ENCODE measurements around the gene GRAP. TPM values are rescaled to one million over a fixed set of nuclear protein-coding genes. Genes with fewer than 3 reads are reported as not detected.
"Not testable (repeated sequence)": the region's sequence is repeated elsewhere in the genome, so short reads cannot be mapped to it uniquely, and the experiment has no call there.

The GRAP gene
- polyA plus RNA-seq (2011; rRNA removed) (0.05 and 0.06 TPM in 2 replicates), polyA minus RNA-seq (2011; rRNA and poly(A)+ RNA removed) (not detected in 2 replicates)

DNA sequence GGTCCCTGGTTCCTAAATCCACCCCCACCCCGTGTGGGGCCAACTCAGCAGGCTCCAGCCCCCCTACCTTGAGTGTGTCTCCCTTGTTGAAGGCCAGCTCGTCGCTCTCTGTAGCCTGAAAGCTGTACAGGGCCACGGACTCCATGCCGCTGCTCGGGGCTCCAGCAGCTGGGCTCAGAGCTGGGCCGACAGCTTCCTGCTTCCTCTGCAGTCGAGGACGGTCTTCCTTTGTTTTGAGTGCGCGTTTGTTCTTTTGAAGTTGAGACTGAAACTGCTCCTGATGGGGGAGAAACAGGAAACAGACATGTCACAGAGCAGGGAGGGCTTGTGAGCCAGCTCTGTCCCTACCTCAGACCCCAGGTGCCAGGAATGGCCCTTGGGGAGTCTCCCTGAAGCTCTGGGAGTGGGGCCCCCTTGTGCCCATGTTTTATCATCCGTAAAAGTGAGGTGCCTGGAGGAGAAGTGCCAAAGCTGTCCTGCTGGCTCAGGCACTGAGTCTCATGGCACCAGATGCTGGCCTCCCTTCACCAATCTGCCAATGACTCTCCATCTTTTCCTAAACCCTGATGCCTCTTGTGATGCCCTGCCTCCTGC lies at the start of gene GRAP:
TSS of gene GRAP (minus strand) at position 176 of the 594 bp plus-strand sequence. CDS start at position 145, 31 bp downstream.
- H3K27me3 ChIP-seq (ENCODE audit: control insufficient read depth, insufficient read depth, low read length); H3K4me3 ChIP-seq (ENCODE audit: low read depth, low read length); POLR2A ChIA-PET; DNase-seq (ENCODE audit: low read depth); CTCF ChIA-PET; H3K36me3 ChIP-seq (ENCODE audit: control insufficient read depth, insufficient read depth, low read length): not testable (repeated sequence)

DNA sequence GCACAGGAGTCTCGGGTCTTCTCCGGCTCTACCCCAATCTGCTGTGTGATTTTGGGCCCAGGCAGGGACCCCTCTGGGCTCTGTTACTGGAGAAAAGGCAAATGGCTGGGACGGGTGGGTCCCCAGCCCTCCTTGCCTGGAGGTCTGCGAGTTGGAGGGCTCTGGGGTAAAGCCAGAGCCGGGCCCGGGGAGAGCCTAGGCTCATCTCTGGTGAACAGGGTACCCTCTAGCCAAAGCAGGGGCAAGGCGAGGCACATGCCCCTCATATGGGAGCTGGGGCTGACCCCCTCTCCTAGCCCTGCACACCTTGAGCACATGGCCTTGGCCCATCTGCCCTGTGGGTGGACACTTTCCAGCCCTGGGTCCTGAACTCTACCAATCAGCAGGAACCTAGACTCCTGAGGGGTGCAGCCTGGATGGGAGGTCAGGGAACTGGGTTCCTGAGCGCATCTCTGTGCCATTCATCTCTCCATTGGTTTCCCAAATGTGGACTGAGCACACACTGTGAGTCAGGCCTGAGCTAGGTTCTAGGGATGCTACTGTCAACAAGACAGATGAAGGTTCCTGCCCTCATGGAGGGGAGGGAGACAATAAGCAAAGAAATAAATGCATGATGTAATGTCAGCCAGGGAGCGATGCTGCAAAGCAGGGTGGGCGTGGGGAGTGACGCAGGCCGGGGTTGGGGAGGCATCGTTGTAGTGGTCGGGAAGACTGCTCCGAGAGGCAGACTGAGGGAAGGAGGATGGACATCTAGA lies 47.1 kb upstream of the GRAP start:
- CTCF ChIA-PET; POLR2A ChIA-PET; DNase-seq (ENCODE audit: low read depth); H3K4me3 ChIP-seq (ENCODE audit: low read depth, low read length); H3K27me3 ChIP-seq (ENCODE audit: control insufficient read depth, insufficient read depth, low read length); H3K36me3 ChIP-seq (ENCODE audit: control insufficient read depth, insufficient read depth, low read length): not testable (repeated sequence)

DNA sequence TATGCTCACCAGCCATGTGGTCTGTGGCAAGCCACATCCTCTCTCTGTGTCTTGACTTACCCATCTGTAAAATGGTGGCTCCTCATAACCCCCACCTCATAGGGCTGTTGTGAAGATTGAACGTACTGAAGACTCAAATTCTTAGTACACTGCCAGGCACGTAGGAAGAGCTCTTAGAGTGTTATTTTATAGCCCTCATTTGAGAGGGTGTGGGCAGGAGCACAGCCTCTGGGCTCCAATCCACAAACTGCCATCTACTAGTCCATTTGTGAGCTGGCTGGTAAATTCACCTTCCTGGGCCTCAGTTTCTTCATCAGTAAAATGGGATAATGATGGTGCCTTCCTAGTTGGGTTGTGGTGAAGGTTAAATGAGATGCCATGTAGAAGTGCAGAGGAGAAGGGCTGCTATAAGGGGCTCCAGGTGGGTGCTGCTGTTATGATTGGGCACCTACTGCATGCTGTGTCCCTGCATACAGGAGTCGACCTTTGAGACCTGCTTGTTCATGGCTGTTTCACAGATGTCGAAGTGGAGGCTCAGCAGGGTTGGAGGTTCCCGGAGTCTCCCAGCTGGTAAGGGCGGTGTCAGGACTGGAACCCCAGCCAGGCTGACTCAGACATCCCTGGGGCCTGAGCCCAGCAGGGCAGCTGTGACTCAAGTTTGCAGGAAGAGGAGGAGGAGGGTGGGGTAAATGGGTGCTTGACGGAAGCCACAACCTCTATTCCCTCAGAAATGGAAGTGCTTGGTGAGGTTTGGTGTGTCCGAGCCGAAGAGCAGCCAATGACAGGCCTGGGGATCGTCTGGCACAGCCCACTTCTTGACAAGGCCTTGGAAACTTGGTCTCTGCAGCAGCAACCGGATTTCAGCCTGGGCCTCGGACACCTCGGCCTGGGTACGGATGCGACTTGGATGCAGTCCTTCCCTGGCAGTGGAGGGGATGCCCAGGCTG lies 46.3 kb upstream of the GRAP start:
- CTCF ChIA-PET; H3K27me3 ChIP-seq (ENCODE audit: control insufficient read depth, insufficient read depth, low read length); H3K4me3 ChIP-seq (ENCODE audit: low read depth, low read length); H3K36me3 ChIP-seq (ENCODE audit: control insufficient read depth, insufficient read depth, low read length); POLR2A ChIA-PET; DNase-seq (ENCODE audit: low read depth): not testable (repeated sequence)

DNA sequence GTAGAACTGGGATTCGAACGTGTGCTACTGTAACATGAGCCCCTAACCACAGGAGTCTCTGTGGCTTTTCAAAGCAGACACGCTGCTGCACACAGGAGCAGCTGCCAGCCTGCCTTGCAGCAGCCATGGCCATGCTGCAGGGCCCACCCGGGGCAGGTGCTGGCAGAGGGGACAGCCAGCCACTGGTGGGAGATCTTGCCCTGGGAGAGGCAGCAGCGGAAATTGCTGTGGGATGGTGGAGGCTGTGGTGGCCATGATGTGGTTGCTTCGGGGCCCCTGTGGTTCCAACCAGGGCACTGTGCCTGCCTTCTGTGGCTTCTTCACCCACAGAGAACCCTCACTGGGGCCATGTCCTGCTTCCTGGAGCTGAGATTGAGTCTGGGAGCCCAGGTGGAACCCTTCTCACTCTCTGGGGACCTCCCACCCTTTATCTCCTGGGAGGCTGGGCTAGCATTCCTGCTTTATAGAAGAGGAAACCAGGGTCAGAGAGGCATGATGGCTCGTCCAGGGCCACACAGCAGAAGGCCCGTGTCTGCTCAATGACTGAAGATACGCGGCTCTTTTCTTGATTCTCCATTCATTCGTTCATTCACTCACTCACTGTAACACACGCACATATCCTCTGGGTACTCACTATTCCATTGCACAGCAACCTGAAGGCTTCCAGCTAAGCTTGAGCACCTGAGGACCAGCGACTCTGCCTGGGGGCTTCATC lies 43.5 kb upstream of the GRAP start:
- H3K36me3 ChIP-seq (ENCODE audit: control insufficient read depth, insufficient read depth, low read length); H3K27me3 ChIP-seq (ENCODE audit: control insufficient read depth, insufficient read depth, low read length); H3K4me3 ChIP-seq (ENCODE audit: low read depth, low read length); CTCF ChIA-PET; POLR2A ChIA-PET; DNase-seq (ENCODE audit: low read depth): not testable (repeated sequence)

DNA sequence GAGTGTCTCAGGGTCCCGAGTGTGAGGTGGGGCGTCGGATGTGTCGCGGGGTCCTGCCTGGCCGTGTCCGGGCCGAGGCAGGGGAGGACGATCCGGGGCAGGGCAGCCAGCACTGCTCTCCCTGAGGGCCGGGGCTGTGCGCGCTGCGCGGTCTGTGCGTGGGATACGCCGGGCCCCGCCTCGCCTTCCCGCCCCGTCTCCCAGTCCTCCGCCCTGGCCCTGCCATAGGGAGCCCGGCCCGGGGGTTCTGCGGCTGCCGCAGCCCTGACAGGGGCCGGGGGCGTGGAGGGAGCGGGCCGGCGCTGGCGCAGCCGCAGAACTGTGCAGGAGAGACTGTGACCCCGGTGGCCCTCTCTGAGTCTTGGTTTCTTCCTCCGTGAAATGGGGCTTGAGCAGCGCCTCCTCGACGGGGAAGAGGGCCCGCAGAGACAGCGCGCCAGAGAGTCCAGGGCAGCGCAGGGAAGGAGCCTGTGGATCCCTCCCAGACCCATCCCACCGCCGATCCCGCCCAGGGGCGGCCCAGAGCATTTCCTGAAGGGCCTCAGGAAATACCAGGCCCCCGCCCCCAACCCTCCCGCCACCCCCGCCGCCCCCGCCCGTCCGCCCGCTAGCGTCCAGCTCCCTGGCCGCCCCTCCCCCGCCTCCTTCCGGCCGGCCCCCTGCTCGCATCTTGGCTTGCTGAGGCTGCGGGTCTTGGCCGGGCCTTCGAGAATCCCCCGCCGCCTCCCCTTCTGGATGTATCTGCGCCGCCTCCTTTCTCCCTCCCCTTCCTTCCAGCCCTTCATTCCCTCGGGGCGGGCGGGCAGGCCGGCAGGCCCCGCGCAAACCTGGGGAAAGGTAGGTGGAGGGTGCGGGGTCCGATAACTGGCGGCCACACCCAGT lies 42.3 kb upstream of the GRAP start:
- POLR2A ChIA-PET, result not testable (repeated sequence)

DNA sequence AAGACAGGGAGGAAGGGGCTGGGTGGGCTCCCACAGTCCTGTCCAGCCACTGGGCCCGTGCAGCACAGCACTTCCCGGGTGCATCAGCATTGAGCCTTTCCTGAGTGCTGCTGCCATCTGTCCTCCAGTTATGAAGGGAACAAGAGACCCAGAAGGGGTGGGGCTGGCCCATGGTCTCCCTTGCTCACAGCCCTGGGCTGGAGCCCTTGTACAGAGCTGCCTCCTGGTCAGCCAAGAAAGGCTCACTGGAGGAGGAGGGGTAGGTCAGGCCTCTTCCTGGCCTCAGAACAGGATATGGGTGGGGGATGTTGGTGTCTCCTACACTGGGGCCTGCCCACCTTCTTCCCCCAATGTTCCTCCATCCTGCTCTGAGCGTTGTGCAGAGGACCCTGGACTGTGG lies 30.6 kb upstream of the GRAP start:
- CTCF ChIA-PET; POLR2A ChIA-PET; H3K36me3 ChIP-seq (ENCODE audit: control insufficient read depth, insufficient read depth, low read length); DNase-seq (ENCODE audit: low read depth); H3K27me3 ChIP-seq (ENCODE audit: control insufficient read depth, insufficient read depth, low read length); H3K4me3 ChIP-seq (ENCODE audit: low read depth, low read length): not testable (repeated sequence)

More for the DNA sequence above, 42.3 kb upstream of the GRAP start:
- H3K27me3 ChIP-seq (ENCODE audit: control insufficient read depth, insufficient read depth, low read length); DNase-seq (ENCODE audit: low read depth); H3K4me3 ChIP-seq (ENCODE audit: low read depth, low read length); H3K36me3 ChIP-seq (ENCODE audit: control insufficient read depth, insufficient read depth, low read length); CTCF ChIA-PET: not testable (repeated sequence)

DNA sequence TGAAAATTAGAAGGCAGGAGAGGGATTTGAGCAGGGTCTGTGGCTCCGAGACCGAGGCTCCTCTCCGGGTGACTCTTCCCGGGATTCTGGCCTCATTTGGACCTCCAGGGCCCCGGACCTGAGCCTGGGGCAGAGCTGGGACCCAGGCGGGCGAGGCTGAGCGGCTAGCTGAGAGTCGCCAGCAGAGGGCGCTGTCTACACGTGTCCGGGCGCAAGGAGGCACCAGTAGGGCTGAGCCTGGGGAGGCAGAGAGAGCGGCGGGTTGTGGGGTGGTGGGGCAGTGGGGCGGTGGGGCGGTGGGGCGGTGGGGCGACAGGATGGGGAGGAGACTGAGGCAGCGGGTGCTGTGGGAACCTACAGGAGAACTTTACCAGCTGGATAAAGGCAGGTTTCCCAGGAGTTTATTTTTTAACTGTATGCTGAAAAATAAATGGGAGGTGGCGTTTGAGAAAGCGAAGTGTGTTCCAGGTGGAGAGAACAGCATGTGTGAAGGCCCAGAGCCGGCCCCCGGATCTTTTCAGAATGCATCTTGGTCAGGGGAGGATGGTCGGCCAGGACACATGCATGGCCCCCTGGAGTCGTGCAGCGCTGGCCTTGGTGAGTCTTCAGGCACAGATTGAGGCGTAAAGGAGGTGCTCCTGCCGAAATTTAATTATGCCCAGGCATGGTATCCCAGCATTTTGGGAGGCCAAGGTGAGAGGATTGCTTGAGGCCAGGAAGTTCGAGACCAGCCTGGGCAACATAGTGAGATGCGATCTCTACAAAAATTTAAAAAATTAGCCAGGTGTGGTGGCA lies 29.8 kb upstream of the GRAP start:
- CTCF ChIA-PET; H3K27me3 ChIP-seq (ENCODE audit: control insufficient read depth, insufficient read depth, low read length); H3K4me3 ChIP-seq (ENCODE audit: low read depth, low read length); POLR2A ChIA-PET; H3K36me3 ChIP-seq (ENCODE audit: control insufficient read depth, insufficient read depth, low read length); DNase-seq (ENCODE audit: low read depth): not testable (repeated sequence)

DNA sequence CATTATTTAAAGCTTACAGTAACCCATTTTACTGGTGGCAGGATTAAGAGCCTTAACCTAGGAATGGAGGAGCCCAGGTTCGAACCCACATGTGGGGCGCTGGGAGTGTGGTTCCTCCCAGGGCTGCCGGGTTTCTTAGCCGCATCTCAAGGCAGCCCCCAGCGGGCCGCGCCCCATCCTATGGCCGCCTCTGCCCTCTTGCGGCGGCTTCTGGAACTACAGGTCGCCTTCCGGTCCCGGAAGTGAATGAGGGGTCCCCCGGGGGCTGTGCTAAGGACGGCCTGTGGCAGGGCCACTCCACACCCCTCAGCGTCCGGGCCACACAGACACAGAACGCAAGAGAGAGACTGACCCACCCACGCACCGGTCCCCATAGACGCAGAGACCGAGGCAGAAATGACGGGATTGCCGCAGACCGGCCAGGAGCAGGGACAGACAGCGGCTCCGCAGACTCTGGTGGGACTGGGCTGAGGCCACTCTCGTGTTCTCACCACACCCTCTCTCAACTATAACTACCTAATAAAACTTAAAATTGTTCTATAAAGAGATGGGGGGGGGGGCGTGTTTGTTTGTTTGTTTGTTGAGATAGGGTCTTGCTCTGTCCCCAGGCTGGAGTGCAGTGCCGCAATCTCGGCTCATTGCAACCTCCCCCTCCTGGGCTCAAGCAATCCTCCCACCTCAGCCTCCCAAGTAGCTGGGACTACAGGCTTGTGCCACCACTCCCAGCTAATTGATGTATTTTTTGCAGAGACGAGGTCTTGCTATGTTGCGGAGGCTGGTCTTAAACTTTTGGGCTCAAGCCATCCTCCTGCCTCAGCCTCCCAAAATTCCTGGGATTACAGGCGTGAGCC lies 23.8 kb upstream of the GRAP start:
- H3K4me3 ChIP-seq (ENCODE audit: low read depth, low read length); H3K36me3 ChIP-seq (ENCODE audit: control insufficient read depth, insufficient read depth, low read length); CTCF ChIA-PET; POLR2A ChIA-PET; H3K27me3 ChIP-seq (ENCODE audit: control insufficient read depth, insufficient read depth, low read length); DNase-seq (ENCODE audit: low read depth): not testable (repeated sequence)

DNA sequence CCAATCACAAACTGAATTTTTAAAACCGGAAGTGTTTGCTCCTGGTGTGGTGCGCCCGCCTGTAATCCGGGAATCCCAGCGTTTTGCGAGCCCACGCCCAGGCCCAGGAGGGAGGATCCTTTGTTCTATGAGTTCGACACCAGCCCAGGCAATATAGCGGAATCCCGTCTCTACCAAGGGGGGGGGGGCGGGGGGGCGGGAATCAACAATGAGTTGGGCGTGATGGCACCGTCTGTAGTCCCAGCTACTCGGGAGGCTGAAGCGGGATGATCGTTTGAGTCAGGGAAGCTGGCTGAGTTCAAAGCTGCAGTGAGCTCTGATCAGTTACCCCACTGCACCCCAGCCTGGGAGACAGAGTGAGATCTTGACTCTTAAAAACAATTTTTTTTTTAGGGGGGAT lies 17.6 kb upstream of the GRAP start:
- peak overlapping the region; percentile 18 for H3K4me3 ChIP-seq (ENCODE audit: low read depth, low read length)
- DNase-seq (ENCODE audit: low read depth); POLR2A ChIA-PET; H3K36me3 ChIP-seq (ENCODE audit: control insufficient read depth, insufficient read depth, low read length); CTCF ChIA-PET; H3K27me3 ChIP-seq (ENCODE audit: control insufficient read depth, insufficient read depth, low read length): not testable (repeated sequence)

DNA sequence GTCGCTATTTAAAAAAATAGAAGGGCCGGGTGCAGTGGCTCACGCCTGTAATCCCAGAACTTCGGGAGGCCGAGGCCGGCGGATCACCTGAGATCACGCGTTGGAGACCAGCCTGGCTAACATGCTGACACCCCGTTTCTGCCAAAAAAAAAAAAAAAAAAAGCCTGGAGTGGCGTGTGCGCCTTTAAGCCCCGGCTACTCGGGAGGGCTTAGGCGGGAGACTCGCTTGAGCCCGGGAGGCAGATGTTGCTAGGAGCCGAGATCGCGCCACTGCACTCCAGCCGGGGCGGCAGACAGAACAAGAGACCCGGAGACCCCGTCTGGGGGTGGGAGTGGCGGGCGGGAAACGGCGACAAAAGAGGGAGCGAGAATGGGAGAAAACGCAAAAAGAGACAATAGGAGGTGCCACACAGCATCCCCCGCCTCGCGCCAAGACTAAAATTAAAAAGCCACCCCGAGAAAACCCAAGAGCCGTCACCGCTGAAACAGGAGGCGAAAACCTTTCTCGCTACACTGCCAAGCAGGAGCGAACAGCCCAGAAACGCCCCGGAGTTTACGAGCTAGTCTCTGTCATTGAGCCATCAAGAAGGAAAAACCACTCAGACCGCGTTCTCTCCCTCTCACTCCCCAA lies 16.7 kb upstream of the GRAP start:
- H3K27me3 ChIP-seq (ENCODE audit: control insufficient read depth, insufficient read depth, low read length); POLR2A ChIA-PET; CTCF ChIA-PET: not testable (repeated sequence)

More for the DNA sequence above, 16.7 kb upstream of the GRAP start:
- H3K4me3 ChIP-seq (ENCODE audit: low read depth, low read length); H3K36me3 ChIP-seq (ENCODE audit: control insufficient read depth, insufficient read depth, low read length); DNase-seq (ENCODE audit: low read depth): not testable (repeated sequence)
